Forelimb muscle (tissue), 1 donor: ENCODE data around the gene P4HA3. TPM values are rescaled to one million over a fixed set of nuclear protein-coding genes. Genes with fewer than 3 reads are reported as not detected.

Experiments used
- polyA plus RNA-seq: library from polyadenylated mRNA; unstranded; fragments of 120-200 nt; gene quantifications from one replicate; pipeline ENCODE4 v1.2.1, GENCODE V29; 2013; ENCODE audit not compliant: insufficient read length

Gene P4HA3
- polyA plus RNA-seq, 1 donor: 0.94 TPM

Other genes with a start within 250 kb of the P4HA3 start
- 19.1 TPM for gene C2CD3, start 140.6 kb downstream of the P4HA3 start, polyA plus RNA-seq
- 40.6 TPM for gene PPME1, start 140.4 kb downstream of the P4HA3 start, polyA plus RNA-seq
- 5.4 TPM for gene PGM2L1, start 86.8 kb upstream of the P4HA3 start, polyA plus RNA-seq
- gene KCNE3, start 155.9 kb upstream of the P4HA3 start, polyA plus RNA-seq: 1.2 TPM
- gene LIPT2, start 182.1 kb upstream of the P4HA3 start, polyA plus RNA-seq: 1.9 TPM